Measurements from ENCODE around the gene GUCD1. TPM values are rescaled to one million over a fixed set of nuclear protein-coding genes. Genes with fewer than 3 reads are reported as not detected.

Gene GUCD1
- total RNA-seq, 1 donor, result 96.6 TPM

GRCh38 chr22:24543679-24544243 lies 11.2 kb downstream of the GUCD1 start:
- TF ChIP-seq CTCF (IDR thresholded peaks at IDR 0.05; ENCODE audit: insufficient read depth, low read length), result no peak
- H3K4me3 ChIP-seq (ENCODE audit: low read depth, low read length), result no peak overlapping the region
- DNase-seq (ENCODE audit: low read depth), result no peak

- TF ChIP-seq CTCF (IDR thresholded peaks at IDR 0.05; ENCODE audit: insufficient read depth, low read length), result no peak
- no peak for DNase-seq (ENCODE audit: low read depth)
- H3K4me3 ChIP-seq (ENCODE audit: low read depth, low read length), result no peak overlapping the region
These were observed 11.7 kb downstream of the GUCD1 start for GRCh38 chr22:24543185-24543601.

GRCh38 chr22:24542641-24543040 lies 12.3 kb downstream of the GUCD1 start:
- no peak for TF ChIP-seq CTCF (IDR thresholded peaks at IDR 0.05; ENCODE audit: insufficient read depth, low read length)
- H3K4me3 ChIP-seq (ENCODE audit: low read depth, low read length), result no peak overlapping the region
- no peak for DNase-seq (ENCODE audit: low read depth)

GRCh38 chr22:24541681-24542515 lies 13.0 kb downstream of the GUCD1 start:
- no peak for DNase-seq (ENCODE audit: low read depth)
- no peak overlapping the region for H3K4me3 ChIP-seq (ENCODE audit: low read depth, low read length)
- no peak for TF ChIP-seq CTCF (IDR thresholded peaks at IDR 0.05; ENCODE audit: insufficient read depth, low read length)

- no peak for DNase-seq (ENCODE audit: low read depth)
These were observed 14.5 kb downstream of the GUCD1 start for GRCh38 chr22:24540470-24540869.

GRCh38 chr22:24536089-24536488 lies 18.8 kb downstream of the GUCD1 start:
- TF ChIP-seq CTCF (IDR thresholded peaks at IDR 0.05; ENCODE audit: insufficient read depth, low read length), result no peak
- no peak overlapping the region for H3K4me3 ChIP-seq (ENCODE audit: low read depth, low read length)
- DNase-seq (ENCODE audit: low read depth), result no peak

More at GRCh38 chr22:24540470-24540869, 14.5 kb downstream of the GUCD1 start:
- no peak for TF ChIP-seq CTCF (IDR thresholded peaks at IDR 0.05; ENCODE audit: insufficient read depth, low read length)
- H3K4me3 ChIP-seq (ENCODE audit: low read depth, low read length), result no peak overlapping the region

Data from fibroblast of the aortic adventitia (primary cell).